A549 (cell line): ENCODE results near the gene CFHR4.

Source experiments
- TF ChIP-seq, protein P1 (sequence below): IDR thresholded peaks from 2 replicates; pipeline ENCODE4 v1.6.1; 2012
- TF ChIP-seq, protein P2 (sequence below): fragments of >200 bp; sonication (Bioruptor Twin); formaldehyde crosslinking; IDR thresholded peaks from 3 replicates; pipeline ENCODE4 v1.5.1; 2016

DNA sequence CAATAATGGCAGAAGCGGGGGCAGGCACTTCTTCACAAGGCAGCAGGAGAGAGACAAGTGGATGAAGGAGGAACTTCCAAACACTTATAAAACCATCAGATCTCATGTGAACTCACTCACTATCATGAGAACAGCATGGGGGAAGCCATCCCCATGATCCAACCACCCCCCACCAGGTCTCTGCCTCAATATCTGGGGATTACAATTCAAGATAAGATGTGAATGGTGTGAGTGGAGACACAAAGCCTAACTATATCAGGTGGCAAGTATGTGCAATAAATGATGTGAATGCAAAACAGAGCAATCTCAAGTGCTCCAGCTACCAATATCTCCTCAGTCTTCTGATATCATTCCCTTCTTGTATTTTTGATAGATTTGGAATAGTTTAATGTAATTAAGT lies 68.1 kb downstream of the CFHR4 start:
- TF ChIP-seq, protein P1, sequence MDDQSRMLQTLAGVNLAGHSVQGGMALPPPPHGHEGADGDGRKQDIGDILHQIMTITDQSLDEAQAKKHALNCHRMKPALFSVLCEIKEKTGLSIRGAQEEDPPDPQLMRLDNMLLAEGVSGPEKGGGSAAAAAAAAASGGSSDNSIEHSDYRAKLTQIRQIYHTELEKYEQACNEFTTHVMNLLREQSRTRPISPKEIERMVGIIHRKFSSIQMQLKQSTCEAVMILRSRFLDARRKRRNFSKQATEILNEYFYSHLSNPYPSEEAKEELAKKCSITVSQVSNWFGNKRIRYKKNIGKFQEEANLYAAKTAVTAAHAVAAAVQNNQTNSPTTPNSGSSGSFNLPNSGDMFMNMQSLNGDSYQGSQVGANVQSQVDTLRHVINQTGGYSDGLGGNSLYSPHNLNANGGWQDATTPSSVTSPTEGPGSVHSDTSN = no peak
- TF ChIP-seq, protein P2, sequence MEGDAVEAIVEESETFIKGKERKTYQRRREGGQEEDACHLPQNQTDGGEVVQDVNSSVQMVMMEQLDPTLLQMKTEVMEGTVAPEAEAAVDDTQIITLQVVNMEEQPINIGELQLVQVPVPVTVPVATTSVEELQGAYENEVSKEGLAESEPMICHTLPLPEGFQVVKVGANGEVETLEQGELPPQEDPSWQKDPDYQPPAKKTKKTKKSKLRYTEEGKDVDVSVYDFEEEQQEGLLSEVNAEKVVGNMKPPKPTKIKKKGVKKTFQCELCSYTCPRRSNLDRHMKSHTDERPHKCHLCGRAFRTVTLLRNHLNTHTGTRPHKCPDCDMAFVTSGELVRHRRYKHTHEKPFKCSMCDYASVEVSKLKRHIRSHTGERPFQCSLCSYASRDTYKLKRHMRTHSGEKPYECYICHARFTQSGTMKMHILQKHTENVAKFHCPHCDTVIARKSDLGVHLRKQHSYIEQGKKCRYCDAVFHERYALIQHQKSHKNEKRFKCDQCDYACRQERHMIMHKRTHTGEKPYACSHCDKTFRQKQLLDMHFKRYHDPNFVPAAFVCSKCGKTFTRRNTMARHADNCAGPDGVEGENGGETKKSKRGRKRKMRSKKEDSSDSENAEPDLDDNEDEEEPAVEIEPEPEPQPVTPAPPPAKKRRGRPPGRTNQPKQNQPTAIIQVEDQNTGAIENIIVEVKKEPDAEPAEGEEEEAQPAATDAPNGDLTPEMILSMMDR = no peak
